Stimulated activated CD8-positive, alpha-beta memory T cell treated with anti-CD3 and anti-CD28 coated beads, Interleukin-2, amount 100 ng/mL, for 1 hour (primary cell): ENCODE results near the gene IYD.

ENCODE experiments used
- DNase-seq, 2 donors: peaks; one replicate each; pipeline ENCODE4 v3.0.0-alpha.2; 2020; ENCODE audit warnings: low read depth in 2 of 2

Gene IYD, protein sequence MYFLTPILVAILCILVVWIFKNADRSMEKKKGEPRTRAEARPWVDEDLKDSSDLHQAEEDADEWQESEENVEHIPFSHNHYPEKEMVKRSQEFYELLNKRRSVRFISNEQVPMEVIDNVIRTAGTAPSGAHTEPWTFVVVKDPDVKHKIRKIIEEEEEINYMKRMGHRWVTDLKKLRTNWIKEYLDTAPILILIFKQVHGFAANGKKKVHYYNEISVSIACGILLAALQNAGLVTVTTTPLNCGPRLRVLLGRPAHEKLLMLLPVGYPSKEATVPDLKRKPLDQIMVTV

DNA sequence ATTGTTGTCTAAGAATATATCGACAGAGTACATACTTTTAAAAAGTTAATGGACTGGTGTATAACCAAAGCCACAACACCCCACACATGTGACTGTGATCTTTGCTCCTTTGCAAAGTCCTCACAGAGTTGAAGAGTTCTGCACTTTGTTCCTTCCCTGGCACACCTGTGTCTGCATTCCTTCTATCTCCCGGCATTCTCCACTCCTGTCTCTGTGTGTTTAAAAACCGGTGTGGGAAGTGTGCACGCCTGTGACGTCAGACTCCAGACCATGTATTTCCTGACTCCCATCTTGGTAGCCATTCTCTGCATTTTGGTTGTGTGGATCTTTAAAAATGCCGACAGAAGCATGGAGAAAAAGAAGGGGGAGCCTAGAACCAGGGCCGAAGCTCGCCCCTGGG is at the start of gene IYD:
TSS of gene IYD (plus strand) at position 251 of the 400 bp plus-strand sequence. CDS start at position 271, 20 bp downstream.
- no peak for DNase-seq

DNA sequence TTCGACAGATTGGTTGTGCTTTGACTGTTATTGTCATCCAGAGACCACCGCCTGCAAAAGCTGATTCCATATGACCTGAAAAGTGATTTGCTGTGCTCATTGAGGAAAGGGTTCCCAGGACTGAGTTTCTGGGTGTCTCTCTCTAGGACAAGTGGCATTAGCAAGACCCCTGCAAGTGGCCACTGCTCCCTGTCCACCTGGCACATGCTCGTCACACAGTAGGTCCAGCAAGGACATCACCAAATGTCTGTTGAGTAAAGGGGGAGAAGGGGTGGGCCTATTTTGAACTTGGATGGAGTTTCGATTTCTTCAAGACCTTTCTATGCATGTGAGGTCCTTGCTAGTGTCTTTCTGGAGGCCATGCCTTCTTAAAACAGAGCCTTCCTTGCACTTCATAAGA is 48.9 kb upstream of the IYD start:
- no peak for DNase-seq

DNA sequence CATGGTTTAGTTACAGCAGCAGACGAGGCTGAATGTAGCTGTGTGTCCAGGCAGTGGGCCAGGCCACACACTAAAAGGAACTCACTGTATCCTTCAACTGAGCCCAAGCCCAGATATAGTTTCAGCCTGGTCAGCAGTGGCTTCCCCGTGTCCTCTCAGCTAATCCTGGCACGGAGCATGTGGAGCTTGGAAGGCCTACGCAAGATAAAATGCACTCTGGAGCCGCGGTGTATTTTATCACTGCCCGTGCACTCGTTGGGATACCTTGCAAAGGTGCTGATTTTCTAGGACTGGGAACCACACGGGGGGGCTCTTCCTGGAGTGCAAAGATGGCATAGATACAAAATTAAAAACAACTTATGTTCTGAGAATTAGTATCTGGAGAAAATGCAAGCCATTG is 48.4 kb upstream of the IYD start:
- no peak for DNase-seq

- DNase-seq: no peak
Observed at GRCh38 chr6:150322466-150322871, 46.3 kb upstream of the IYD start.

GRCh38 chr6:150323205-150323604 is 45.6 kb upstream of the IYD start:
- DNase-seq: no peak

DNA sequence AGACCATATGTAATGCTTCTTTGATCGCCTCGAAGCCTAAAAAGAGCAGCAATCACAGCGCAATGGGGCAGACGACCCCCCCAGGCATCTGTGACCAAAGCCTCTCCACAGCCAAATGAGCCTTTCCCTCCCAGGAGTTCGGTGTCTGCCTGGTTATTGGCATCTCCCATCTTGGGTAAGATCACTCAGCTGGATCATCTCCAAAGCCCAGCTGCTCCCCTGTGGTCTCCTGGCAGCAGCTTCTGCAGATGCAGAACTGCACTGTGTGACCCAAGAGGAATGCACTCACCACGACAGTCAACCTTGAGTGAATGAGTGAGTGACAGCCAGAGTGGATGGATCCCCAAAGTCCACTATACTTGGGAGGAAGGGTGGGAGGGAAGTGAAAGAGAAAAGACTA is 44.8 kb upstream of the IYD start:
- no peak for DNase-seq

- no peak for DNase-seq
Observed at GRCh38 chr6:150325066-150325772, 43.6 kb upstream of the IYD start.

DNA sequence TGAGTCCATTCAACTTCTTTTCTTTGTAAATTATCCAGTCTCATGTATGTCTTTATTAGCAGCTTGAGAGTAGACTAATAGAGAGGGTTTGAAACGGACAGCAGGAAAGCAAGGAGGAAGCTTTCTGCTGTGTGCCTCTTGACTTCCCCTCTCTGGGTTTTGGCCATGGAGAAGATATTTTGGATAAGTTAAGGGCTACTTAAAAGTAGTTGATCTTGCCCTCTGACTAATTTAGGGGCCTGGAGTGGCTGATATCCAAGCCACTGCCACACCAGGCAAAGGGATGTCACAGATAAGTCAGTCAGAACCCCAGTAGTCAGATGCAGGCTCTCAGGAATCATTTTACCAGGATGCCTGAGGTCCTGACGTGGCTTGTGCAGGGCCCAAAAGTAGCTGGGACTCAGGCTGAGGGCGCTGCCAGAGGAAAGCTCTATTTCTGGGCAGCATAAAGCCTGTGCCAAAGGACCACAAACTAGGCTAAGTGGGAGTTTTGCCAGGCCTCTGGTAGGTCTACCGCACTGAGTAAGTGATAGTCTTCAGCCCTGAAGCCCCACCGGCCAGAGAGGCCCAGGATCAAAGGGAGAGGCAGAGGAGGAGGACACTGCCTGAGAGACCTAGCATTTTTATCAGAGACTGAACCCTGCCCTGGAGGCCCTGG is 41.6 kb upstream of the IYD start:
- no peak for DNase-seq

DNA sequence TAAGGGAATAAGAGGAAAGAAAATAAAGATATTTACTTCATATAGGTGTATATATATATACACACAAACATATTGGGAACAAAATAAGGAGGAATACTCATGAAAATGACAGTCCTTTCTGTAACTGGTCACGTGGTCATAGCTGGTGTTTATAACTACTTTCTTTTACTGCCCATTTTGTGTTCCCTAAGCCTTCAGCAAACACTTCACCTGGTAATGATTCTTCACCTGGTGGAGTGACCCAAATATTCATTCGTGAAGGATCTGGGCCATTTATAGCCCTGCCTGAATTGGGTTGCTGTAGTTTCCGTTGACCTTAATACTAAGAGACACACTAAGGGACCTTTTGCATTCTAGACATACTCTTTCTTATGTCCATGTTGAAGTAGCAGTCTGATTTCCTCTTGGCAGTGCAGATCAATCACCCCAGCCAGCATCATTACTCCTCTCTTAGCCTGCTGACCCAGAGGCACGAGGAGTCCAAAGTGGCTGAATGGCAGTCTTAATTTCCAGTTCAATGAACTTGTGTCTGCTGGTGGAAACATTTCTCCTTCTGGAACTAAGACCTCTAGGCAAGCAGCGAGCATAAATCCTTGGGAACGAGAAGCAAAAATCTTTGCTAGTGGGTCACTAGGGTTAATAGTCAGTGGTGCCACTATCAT is 39.9 kb upstream of the IYD start:
- DNase-seq: no peak

DNA sequence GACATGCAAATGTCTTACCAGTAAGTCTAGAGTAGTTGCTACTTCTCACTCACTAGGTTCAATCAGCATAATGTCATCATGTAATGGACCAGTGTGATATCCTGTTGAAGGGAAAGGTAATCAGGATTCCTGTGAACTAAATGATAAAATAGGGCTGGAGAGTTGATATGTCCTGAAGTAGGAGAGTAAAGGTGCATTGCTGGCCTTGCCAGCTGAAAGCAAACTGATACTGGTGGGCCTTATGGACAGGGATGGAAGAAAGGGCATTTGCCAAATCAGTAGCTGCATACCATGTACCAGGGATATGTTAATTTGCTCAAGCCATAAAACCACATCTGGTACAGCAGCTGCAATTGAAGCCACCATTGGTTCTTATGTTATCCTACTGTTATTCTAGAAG is 37.5 kb upstream of the IYD start:
- no peak for DNase-seq

DNA sequence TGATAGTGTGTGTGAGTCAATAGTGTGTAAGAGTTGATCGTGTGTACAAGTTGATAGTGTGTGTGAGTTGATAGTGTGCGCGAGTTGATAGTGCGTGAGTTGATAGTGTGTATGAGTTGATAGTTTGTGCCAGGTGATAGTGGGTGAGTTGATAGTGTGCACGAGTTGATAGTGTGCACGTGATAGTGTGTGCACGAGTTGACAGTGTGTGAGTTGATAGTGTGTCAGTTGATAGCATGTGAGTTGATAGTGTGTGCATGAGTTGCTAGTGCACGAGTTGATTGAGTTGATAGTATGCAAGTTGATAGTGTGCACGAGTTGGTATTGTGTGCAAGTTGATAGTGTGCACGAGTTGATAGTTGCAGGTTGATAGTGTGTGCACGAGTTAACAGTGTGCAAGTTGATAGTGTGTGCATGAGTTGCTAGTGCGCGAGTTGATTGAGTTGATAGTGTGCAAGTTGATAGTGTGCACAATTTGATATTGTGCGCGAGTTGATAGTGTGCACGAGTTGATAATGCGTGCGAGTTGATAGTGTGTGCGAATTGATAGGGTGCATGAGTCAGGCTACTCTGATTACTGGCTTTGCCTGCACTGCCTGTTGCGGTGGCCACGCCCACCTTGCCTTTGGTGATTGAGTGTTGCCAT is 35.8 kb upstream of the IYD start:
- DNase-seq: no peak

DNA sequence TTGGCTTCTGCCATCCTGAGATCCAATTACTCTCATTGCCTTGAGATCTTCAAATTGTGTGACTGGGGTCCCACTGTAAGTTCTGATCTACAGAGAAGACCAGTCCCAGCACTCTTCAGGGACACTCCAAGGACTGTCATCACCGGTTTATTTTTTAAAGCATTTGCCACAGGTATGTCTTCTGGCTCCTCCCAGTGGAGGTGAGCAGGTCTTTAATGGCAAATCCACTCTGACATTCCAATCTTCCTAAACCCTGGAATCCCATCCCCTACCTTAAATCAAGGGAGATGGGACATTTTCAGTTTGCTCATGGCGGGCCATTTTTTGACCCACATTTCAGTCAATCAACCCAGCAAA is 35.2 kb upstream of the IYD start:
- DNase-seq: no peak

- DNase-seq: no peak
Observed at GRCh38 chr6:150334790-150335783, 33.7 kb upstream of the IYD start.

GRCh38 chr6:150336299-150336698 is 32.5 kb upstream of the IYD start:
- no peak for DNase-seq

- no peak for DNase-seq
Observed at GRCh38 chr6:150336708-150337107, 32.1 kb upstream of the IYD start.

GRCh38 chr6:150342126-150342525 is 26.7 kb upstream of the IYD start:
- no peak for DNase-seq

DNA sequence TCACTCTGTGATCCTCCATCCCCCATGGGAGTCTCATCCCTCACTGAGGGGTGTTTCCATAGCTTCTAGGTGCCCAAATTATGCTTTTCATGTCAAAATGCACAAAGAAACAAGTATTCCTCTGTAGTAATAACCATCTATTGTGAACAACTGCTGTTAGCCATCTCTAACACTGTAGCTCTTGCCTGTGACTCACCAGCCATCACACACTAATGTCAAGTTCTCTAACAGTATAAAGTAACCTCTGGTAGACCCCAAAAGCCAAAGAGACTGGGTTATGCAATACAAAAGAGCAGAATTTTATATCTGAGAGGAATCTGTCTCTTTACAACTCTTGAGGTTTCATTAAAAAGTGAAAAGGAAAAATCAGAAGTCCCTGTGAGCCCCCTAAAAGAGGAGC is 25.4 kb upstream of the IYD start:
- no peak for DNase-seq

- DNase-seq: no peak
Observed at GRCh38 chr6:150345781-150346180, 23.0 kb upstream of the IYD start.

DNA sequence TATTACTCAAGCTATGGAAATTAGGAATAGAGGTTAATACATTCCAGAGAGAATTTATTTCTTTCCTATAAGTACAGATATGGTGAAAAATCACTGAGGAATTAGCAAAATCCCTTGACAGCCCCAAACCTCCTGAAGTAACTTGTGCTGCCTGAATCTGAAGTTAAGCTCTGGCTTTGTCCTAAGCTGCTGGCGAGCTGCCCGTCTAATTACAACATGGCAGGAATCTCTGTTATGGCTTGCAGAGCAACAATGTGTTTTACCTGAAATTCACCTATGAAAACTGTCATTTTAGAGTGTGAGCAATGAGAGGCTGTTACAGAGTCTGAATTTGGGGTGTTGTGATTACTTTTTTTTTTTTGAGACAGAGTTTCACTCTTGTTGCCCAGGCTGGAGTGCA is 22.5 kb upstream of the IYD start:
- DNase-seq: no peak

- no peak for DNase-seq
Observed at GRCh38 chr6:150347845-150348244, 21.0 kb upstream of the IYD start.

DNA sequence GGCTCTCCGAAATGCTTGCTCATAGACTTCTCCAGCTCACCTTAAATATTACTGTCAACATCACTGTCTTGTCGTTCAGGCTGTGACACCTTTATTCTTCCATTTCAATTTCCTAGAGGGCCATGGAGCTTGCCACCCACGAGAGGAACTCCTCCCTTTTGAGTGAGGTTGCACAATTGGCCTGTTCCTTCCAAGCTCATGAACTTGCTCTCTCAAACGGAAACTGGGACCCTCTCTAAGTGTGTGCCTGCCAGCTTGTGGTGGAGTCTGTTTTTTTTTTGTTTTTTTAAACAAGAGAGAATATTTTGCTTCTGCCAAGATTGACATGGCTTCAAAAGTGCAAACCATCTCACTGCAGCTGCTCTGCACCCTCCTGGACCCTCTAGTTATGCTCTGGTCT is 19.3 kb upstream of the IYD start:
- no peak for DNase-seq
